ENCODE data around the gene CFAP100. TPM values are rescaled to one million over a fixed set of nuclear protein-coding genes. Genes with fewer than 3 reads are reported as not detected.

Gene CFAP100
- total RNA-seq, 1 donor from 2014 or later: not detected

DNA sequence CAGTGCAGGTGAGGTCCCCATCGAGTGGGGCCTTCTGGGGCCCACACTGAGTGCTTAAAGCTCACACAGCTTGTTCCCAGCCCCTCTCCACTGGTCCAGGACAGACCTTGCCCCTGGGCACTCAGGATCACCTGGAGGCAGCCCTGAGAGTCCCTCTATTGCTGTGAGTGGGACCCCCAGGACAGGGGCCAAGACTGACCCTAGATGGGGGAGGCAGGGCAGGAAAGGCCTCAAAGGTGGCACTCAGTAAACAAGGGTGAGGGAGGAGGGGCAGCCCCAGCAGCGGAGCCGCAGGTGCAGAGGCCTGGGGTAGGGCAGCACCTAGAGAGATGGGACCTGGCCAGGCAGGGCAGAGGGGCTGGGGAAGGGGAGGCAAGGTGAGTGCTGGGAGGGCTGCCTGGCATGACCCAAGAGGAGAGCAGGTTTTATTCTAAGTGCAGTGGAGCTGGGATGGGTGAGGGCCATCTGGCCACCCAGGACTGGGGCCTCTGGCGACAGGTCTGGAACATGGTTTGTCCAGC lies 27.9 kb downstream of the CFAP100 start:
- Mint-ChIP-seq H3K27me3 (ENCODE audit: low read depth, unreplicated experiment) (no peaks in the 10 kb centered on the region), H3K4me1 (ENCODE audit: low read depth, unreplicated experiment) (peaks cover 5% of the 10 kb centered on the region), H3K4me3 (ENCODE audit: unreplicated experiment) (no peak overlapping the region), H3K36me3 (ENCODE audit: low read depth, unreplicated experiment) (peaks cover 3% of the 10 kb centered on the region), H3K27ac (ENCODE audit: unreplicated experiment) (no peak overlapping the region), H3K9me3 (ENCODE audit: unreplicated experiment) (peaks cover 12% of the 10 kb centered on the region)
- Histone ChIP-seq H3K79me2 (ENCODE audit: insufficient read depth, low read length) (no peaks in the 10 kb centered on the region), H3K27ac (ENCODE audit: low read depth, low read length) (no peak overlapping the region), H3K27me3 (ENCODE audit: insufficient read depth, low read length) (no peaks in the 10 kb centered on the region), H3K9ac (ENCODE audit: low read length) (no peak overlapping the region), H4K20me1 (ENCODE audit: insufficient read depth, low read length) (no peaks in the 10 kb centered on the region), H3K9me3 (ENCODE audit: insufficient read depth, low read depth, low read length) (no peaks in the 10 kb centered on the region), H2AFZ (ENCODE audit: low read depth, low read length) (no peak overlapping the region), H3K4me3 (ENCODE audit: insufficient read depth, low read depth, low read length) (no peak overlapping the region), H3K4me2 (ENCODE audit: low read length) (no peak overlapping the region), H3K36me3 (ENCODE audit: insufficient read depth, low read length) (no peaks in the 10 kb centered on the region), H3K4me1 (ENCODE audit: insufficient read depth, low read length) (no peaks in the 10 kb centered on the region)
- no peak for DNase-seq (ENCODE audit: low read depth)
- TF ChIP-seq, protein P1, sequence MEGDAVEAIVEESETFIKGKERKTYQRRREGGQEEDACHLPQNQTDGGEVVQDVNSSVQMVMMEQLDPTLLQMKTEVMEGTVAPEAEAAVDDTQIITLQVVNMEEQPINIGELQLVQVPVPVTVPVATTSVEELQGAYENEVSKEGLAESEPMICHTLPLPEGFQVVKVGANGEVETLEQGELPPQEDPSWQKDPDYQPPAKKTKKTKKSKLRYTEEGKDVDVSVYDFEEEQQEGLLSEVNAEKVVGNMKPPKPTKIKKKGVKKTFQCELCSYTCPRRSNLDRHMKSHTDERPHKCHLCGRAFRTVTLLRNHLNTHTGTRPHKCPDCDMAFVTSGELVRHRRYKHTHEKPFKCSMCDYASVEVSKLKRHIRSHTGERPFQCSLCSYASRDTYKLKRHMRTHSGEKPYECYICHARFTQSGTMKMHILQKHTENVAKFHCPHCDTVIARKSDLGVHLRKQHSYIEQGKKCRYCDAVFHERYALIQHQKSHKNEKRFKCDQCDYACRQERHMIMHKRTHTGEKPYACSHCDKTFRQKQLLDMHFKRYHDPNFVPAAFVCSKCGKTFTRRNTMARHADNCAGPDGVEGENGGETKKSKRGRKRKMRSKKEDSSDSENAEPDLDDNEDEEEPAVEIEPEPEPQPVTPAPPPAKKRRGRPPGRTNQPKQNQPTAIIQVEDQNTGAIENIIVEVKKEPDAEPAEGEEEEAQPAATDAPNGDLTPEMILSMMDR (IDR thresholded peaks at IDR 0.05; ENCODE audit: insufficient read depth, low read depth, low read length): no peak
- no peak for TF ChIP-seq EZH2 (IDR thresholded peaks at IDR 0.05; ENCODE audit: insufficient read depth, low read length)
- FAIRE-seq: no peak

DNA sequence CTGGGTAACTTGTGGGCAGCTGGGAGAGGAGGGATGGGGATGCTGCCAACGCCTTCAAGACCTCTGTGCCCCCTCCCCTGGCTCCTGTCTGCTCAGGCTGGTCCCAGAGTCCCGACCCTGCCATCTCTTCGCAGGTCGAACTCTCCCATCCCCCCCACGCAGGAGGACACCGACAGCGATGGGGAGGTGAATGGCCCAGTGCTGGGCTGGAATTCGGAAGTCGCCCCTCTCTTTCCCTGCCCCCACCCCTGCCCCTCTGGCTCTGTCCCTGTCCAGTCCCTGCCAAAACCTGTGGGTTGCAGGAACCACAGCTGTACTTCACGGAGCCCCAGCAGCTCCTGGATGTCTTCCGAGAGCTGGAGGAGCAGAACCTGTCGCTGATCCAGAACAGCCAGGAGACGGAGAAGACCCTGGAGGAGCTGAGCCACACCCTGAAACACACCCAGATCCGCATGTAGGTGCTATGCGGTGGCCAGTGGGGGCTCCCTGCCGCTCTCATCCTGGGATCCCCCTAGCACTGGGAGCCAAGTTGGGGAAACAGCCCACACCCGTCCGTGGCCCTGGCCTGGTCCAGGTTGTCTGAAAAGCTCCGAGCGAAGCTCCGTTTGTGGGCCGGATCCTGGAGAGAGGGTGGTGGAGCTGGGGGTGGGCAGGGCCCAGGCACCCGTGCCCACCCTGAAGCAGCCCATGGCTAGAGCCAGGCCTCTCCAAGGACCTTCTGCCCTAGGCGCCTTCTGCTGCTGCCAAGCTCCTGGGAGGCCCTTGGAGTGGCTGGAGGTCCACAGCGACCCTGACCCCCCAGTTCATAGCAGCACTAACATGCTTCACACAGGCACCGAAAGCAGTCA lies 28.7 kb downstream of the CFAP100 start:
- H3K36me3 Mint-ChIP-seq (ENCODE audit: low read depth, unreplicated experiment): peaks cover 3% of the 10 kb centered on the region
- Histone ChIP-seq H3K4me1 (ENCODE audit: insufficient read depth, low read length) (no peaks in the 10 kb centered on the region), H4K20me1 (ENCODE audit: insufficient read depth, low read length) (no peaks in the 10 kb centered on the region), H3K9ac (ENCODE audit: low read length) (no peak overlapping the region), H3K27ac (ENCODE audit: low read depth, low read length) (no peak overlapping the region), H3K27me3 (ENCODE audit: insufficient read depth, low read length) (no peaks in the 10 kb centered on the region), H3K36me3 (ENCODE audit: insufficient read depth, low read length) (no peaks in the 10 kb centered on the region), H3K9me3 (ENCODE audit: insufficient read depth, low read depth, low read length) (no peaks in the 10 kb centered on the region), H3K79me2 (ENCODE audit: insufficient read depth, low read length) (no peaks in the 10 kb centered on the region), H3K4me3 (ENCODE audit: insufficient read depth, low read depth, low read length) (no peak overlapping the region), H2AFZ (ENCODE audit: low read depth, low read length) (no peak overlapping the region), H3K4me2 (ENCODE audit: low read length) (no peak overlapping the region)
- H3K4me3 Mint-ChIP-seq (ENCODE audit: unreplicated experiment): no peak overlapping the region
- H3K9me3 Mint-ChIP-seq (ENCODE audit: unreplicated experiment): peaks cover 12% of the 10 kb centered on the region
- peaks cover 5% of the 10 kb centered on the region for H3K4me1 Mint-ChIP-seq (ENCODE audit: low read depth, unreplicated experiment)
- FAIRE-seq: no peak
- no peaks in the 10 kb centered on the region for H3K27me3 Mint-ChIP-seq (ENCODE audit: low read depth, unreplicated experiment)
- DNase-seq (ENCODE audit: low read depth): no peak
- TF ChIP-seq EZH2 (IDR thresholded peaks at IDR 0.05; ENCODE audit: insufficient read depth, low read length): no peak
- TF ChIP-seq, protein P1 (IDR thresholded peaks at IDR 0.05; ENCODE audit: insufficient read depth, low read depth, low read length): no peak
- no peak overlapping the region for H3K27ac Mint-ChIP-seq (ENCODE audit: unreplicated experiment)
